ENCODE data around the gene COG7. TPM values are rescaled to one million over a fixed set of nuclear protein-coding genes. Genes with fewer than 3 reads are reported as not detected.
A peak's percentile ranks its signal among the peaks of the same experiment; 100 is the strongest.
"Not testable (repeated sequence)": the region's sequence is repeated elsewhere in the genome, so short reads cannot be mapped to it uniquely, and the experiment has no call there.

COG7 gene
- total and polyA plus RNA-seq, 9 donors, result 13.8 to 21.5 (median 19.0) TPM

DNA sequence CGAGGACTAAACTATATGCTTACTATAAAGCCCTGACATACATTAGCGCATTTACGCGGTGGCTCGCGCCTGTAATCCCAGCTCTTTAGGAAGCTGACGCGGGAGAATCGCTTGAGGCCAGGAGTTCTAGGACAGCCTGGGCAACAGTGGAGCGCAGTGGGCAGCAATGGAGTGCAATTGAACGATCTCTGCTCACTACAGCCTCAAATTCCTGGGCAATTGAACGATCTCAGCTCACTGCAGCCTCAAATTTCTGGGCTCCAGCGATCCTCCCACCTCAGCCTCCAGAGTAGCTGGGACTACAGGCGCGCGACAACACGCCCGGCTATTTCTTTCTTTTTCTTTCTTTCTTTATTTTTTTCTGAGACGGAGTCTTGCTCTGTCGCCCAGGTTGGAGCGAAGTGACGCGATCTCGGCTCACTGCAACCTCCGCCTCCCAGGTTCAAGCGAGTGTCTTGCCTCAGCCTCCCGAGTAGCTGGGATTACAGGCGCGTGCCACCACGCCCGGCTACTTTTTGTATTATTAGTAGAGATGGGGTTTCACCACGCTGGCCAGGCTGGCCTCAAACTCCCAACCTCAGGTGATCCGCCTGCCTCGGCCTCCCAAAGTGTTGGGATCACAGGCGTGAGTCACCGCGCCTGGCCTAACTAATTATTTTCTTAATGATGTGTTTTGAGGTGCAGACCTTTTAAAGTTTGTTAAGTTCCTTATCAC lies 506 bp upstream of the COG7 start:
- H3K9me3 ChIP-seq, result no peaks in the 10 kb centered on the region
- peak in 1 of 5 donors; percentile 29 for DNase-seq
- 46 to 52% (median 51%) methylated on average over 37 of the region's 37 CpGs for WGBS, 3 donors
- TF ChIP-seq, protein P1, sequence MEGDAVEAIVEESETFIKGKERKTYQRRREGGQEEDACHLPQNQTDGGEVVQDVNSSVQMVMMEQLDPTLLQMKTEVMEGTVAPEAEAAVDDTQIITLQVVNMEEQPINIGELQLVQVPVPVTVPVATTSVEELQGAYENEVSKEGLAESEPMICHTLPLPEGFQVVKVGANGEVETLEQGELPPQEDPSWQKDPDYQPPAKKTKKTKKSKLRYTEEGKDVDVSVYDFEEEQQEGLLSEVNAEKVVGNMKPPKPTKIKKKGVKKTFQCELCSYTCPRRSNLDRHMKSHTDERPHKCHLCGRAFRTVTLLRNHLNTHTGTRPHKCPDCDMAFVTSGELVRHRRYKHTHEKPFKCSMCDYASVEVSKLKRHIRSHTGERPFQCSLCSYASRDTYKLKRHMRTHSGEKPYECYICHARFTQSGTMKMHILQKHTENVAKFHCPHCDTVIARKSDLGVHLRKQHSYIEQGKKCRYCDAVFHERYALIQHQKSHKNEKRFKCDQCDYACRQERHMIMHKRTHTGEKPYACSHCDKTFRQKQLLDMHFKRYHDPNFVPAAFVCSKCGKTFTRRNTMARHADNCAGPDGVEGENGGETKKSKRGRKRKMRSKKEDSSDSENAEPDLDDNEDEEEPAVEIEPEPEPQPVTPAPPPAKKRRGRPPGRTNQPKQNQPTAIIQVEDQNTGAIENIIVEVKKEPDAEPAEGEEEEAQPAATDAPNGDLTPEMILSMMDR (IDR thresholded peaks at IDR 0.05), result no peak
- TF ChIP-seq EP300 (IDR thresholded peaks at IDR 0.05) (no peak), POLR2A (IDR thresholded peaks at IDR 0.05) (no peak)
- intact Hi-C loops (cut with DNase I), result no loop called here
- H3K4me1 ChIP-seq (ENCODE audit: insufficient read depth), result peaks cover 6% of the 10 kb centered on the region
- H3K27me3 ChIP-seq, result no peaks in the 10 kb centered on the region
- H3K4me3 ChIP-seq, result peak overlapping the region; percentile 73
- H3K27ac ChIP-seq, result no peak overlapping the region
- no peaks in the 10 kb centered on the region for H3K36me3 ChIP-seq

DNA sequence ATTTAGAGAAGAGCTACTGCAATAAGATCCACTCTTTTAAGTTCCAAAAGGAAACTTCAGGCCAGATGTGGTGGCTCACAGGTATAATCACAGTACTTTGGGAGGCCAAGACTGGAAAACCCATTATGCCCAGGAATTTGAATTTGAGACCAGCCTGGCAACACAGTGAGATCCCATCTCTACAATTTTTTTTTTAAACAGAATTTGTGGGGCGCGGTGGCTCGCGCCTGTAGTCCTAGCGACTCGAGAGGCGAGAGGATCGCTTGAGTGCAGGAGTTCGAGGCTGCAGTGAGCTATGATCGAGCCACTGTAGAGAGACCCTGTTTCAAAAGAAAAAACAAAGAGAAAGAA lies 793 bp downstream of the COG7 start:
- DNase-seq, result no peak
- 2 to 3% (median 2%) methylated on average over 10 of the region's 10 CpGs for WGBS, 3 donors
- peaks cover 6% of the 10 kb centered on the region for H3K4me1 ChIP-seq (ENCODE audit: insufficient read depth)

DNA sequence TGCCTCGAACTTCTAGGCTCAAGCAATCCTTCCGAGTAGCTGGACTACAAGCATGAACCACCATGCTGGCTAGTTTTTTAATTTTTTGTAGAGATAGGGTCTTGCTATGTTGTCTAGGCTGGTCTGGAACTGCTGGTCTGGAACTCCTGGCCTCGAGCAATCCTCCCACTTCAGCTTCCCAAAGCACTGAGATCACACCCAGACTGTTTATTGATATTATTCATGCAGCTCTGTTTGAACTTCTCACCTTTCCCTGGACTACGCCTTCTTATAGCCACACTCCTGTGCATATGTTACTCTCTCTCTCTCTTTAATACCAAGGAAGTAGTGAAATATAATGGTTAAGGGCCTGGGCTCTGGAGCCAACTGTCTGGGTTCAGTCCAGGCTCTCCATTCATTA lies 4.6 kb downstream of the COG7 start:
- WGBS, 3 donors, result 70 to 76% (median 72%) methylated on average over 4 of the region's 4 CpGs
- intact Hi-C loops (cut with DNase I), result no loop called here
- Histone ChIP-seq H3K9me3 (no peaks in the 10 kb centered on the region), H3K36me3 (no peaks in the 10 kb centered on the region), H3K27me3 (no peaks in the 10 kb centered on the region), H3K4me1 (ENCODE audit: insufficient read depth) (peaks cover 6% of the 10 kb centered on the region), H3K27ac (no peak overlapping the region), H3K4me3 (no peak overlapping the region)
- no peak for TF ChIP-seq EP300 (IDR thresholded peaks at IDR 0.05)
- TF ChIP-seq POLR2A (IDR thresholded peaks at IDR 0.05), result no peak
- TF ChIP-seq, protein P1 (IDR thresholded peaks at IDR 0.05), result no peak
- no peak for DNase-seq

More for the DNA sequence above, 793 bp downstream of the COG7 start:
- TF ChIP-seq, protein P1 (IDR thresholded peaks at IDR 0.05), result no peak
- TF ChIP-seq POLR2A (IDR thresholded peaks at IDR 0.05), result no peak
- TF ChIP-seq EP300 (IDR thresholded peaks at IDR 0.05), result no peak
- intact Hi-C loops (cut with DNase I), result no loop called here
- Histone ChIP-seq H3K27ac (peak overlapping the region in 1 of 2 donors; percentile 53), H3K4me3 (peak overlapping the region; percentile 73), H3K9me3 (no peaks in the 10 kb centered on the region), H3K27me3 (no peaks in the 10 kb centered on the region), H3K36me3 (no peaks in the 10 kb centered on the region)

DNA sequence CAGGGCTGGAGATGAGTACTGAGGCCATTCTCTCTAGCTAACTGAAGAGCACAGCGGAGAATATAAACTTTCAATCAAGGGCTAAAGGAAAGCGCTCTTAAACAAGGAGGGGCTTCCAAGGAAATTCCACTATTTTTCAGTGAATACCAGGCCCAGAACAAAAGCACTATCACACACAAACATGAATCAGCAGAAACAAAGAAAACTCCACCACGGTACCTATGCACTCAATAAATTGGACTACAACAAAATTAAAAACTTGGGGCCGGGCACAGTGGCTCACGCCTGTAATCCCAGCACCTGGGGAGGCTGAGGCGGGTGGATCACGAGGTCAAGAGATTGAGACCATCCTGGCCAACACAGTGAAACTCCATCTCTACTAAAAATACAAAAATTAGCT lies 15.4 kb downstream of the COG7 start:
- DNase-seq; H3K4me3 ChIP-seq; H3K36me3 ChIP-seq; H3K9me3 ChIP-seq; H3K27me3 ChIP-seq; H3K27ac ChIP-seq; H3K4me1 ChIP-seq (ENCODE audit: insufficient read depth): not testable (repeated sequence)
- WGBS, 3 donors, result 91 to 96% (median 96%) methylated on average over 7 of the region's 7 CpGs
- intact Hi-C loops (cut with DNase I), result loop anchor here in 1 of 4 donors (10.0 kb wide), 1 partner anchor 363 kb away; no protein-coding TSS in a partner anchor

DNA sequence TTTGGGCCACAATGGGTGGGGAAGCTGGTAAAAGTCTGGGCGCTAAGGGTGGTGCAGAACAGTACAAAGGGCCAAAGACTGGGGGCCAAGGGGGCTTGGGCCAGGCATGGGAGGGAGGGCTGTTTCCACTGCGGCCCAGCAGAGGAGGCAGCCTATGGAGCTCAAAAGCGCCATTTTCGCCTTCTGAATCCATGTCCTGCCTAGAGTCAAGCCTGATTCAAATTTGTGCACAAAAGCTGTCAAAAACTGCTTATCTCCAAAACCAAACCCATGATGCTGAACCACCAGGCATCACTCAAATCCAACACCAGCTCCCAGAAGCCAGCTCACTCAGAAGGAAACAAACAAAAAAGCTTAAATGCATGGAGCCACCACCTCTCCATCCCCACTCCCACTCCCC lies 16.0 kb downstream of the COG7 start:
- Histone ChIP-seq H3K4me3 (no peak overlapping the region), H3K9me3 (no peaks in the 10 kb centered on the region), H3K4me1 (ENCODE audit: insufficient read depth) (no peaks in the 10 kb centered on the region), H3K27ac (no peak overlapping the region), H3K36me3 (no peaks in the 10 kb centered on the region), H3K27me3 (no peaks in the 10 kb centered on the region)
- intact Hi-C loops (cut with DNase I), result loop anchor here in 1 of 4 donors (10.0 kb wide), 1 partner anchor 362 kb away; no protein-coding TSS in a partner anchor
- TF ChIP-seq POLR2A (IDR thresholded peaks at IDR 0.05) (no peak), EP300 (IDR thresholded peaks at IDR 0.05) (no peak)
- TF ChIP-seq, protein P1 (IDR thresholded peaks at IDR 0.05), result no peak
- no peak for DNase-seq
- 91 to 93% (median 91%) methylated on average over 4 of the region's 4 CpGs for WGBS, 3 donors

Measured in ovary (tissue), 9 donors.